Right atrium auricular region (tissue), 2 donors: ENCODE data around the gene FANCG. TPM values are rescaled to one million over a fixed set of nuclear protein-coding genes. Genes with fewer than 3 reads are reported as not detected.

Experiments used
- DNase-seq: peaks from one replicate; pipeline ENCODE4 v3.0.0-alpha.2; 2019; ENCODE audit warnings: low spot score
- H3K27ac ChIP-seq, 2 donors: fragments of 200-600 bp; sonication (generic); 1 replicate in 1 of 2; 2 replicates in 1 of 2; pipeline ENCODE4 v1.5.1; 2016 to 2019
- H3K27me3 ChIP-seq, 2 donors: fragments of 200-600 bp; sonication (generic); one replicate each; pipeline versions ENCODE4 v1.5.1 to v1.6.0; 2017 to 2019
- H3K36me3 ChIP-seq: fragments of 200-600 bp; sonication (generic); one replicate; pipeline ENCODE4 v1.5.1; 2016
- H3K4me1 ChIP-seq, 2 donors: fragments of 200-600 bp; sonication (generic); one replicate each; pipeline versions ENCODE4 v1.5.1 to v1.6.0; 2017 to 2019
- H3K4me3 ChIP-seq, 2 donors: fragments of 200-600 bp; sonication (generic); 1 replicate in 1 of 2; 2 replicates in 1 of 2; pipeline ENCODE4 v1.5.1; 2017 to 2019; ENCODE audit warnings: mild to moderate bottlenecking in 1 of 2, moderate library complexity in 1 of 2
- H3K9me3 ChIP-seq, 2 donors: fragments of 200-600 bp; sonication (generic); one replicate each; pipeline ENCODE4 v1.5.1; 2019
- total RNA-seq, 2 donors: library from RNA; depleted of rRNA; stranded (reverse); fragments of >200 nt; gene quantifications; one replicate each; pipeline ENCODE4 v1.1.0, GENCODE V29; 2016
- TF ChIP-seq, protein P1 (sequence below), 2 donors: fragments of 200-600 bp; sonication (generic); IDR thresholded peaks; one replicate each; pipeline ENCODE4 v1.5.1; 2019; ENCODE audit warnings: antibody characterized with exemption in 2 of 2

FANCG gene
- total RNA-seq, 2 donors from 2014 or later, result 0.89 to 1.9 TPM

DNA sequence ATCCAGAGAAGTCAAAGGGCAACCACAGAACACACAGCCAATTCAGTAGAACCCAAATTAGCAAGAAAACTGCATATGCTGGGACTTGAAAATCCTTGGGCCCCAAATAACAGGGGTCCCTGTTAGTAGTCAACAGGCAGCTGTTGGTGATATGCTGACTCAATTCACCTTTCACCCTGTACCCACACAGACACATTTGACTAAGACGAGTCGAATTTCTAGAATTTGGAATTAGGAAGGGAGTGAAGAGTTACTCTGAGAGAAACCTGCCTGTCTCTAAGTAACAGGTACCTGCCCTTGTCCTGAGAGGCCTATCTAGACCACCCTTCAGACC, 6.5 kb downstream of the FANCG start:
- H3K27ac ChIP-seq, result peak overlapping the region; percentile 100
- H3K9me3 ChIP-seq, result no peaks in the 10 kb centered on the region
- H3K36me3 ChIP-seq, result peaks cover 4% of the 10 kb centered on the region
- H3K27me3 ChIP-seq, result no peaks in the 10 kb centered on the region
- DNase-seq, result no peak
- H3K4me3 ChIP-seq, result no peak overlapping the region
- TF ChIP-seq, protein P1, sequence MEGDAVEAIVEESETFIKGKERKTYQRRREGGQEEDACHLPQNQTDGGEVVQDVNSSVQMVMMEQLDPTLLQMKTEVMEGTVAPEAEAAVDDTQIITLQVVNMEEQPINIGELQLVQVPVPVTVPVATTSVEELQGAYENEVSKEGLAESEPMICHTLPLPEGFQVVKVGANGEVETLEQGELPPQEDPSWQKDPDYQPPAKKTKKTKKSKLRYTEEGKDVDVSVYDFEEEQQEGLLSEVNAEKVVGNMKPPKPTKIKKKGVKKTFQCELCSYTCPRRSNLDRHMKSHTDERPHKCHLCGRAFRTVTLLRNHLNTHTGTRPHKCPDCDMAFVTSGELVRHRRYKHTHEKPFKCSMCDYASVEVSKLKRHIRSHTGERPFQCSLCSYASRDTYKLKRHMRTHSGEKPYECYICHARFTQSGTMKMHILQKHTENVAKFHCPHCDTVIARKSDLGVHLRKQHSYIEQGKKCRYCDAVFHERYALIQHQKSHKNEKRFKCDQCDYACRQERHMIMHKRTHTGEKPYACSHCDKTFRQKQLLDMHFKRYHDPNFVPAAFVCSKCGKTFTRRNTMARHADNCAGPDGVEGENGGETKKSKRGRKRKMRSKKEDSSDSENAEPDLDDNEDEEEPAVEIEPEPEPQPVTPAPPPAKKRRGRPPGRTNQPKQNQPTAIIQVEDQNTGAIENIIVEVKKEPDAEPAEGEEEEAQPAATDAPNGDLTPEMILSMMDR (IDR thresholded peaks at IDR 0.05), result no peak
- H3K4me1 ChIP-seq, result peaks cover 0 to 39% of the 10 kb centered on the region in 2 donors

DNA sequence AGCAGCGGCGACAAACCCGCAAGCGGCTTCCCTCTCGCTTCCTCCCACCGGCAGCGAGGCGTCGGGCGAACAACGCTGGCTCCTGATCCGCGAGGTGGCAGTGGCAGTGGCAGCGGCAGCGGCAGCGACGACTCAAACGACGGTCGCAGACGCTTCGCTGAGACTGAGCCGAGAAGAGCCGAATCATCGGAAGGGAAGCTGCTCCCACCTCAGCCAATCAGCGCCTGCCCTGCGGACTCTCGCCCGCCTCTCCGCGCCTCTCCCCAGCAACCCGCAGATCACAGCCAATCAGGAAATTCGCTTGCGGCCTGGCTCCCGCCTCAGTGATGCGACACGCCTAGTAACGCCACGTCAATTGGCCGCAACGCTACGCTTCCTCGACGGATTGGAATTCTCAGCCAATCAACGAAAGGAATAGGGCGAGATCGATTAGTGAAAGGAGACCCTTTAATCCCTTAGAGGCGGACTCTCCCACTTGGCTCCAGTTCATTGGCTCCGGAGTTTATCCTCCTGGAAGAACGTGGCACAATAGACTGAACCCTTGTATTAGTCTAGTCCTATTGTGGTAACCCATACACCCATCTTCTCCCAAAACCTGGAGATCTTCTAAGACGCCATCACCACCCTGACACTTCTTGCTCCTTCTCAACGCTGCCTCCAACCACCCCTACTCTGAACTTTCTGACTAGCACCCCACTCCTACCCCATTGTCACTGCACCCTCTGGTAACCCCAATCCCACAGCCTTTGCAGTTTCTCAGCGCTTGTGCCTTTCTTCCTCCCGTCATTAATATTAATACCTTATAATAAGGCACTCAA, 7.1 kb downstream of the FANCG start, which contains the start of gene VCP:
Gene VCP (minus strand): TSS at position 165 of the 818 bp plus-strand sequence. CDS start 272 bp downstream, outside the sequence.
- TF ChIP-seq, protein P1 (IDR thresholded peaks at IDR 0.05), result no peak
- H3K9me3 ChIP-seq, result no peaks in the 10 kb centered on the region
- peak within 1 kb of the TSS; percentile 99 to 100 for H3K4me3 ChIP-seq
- H3K4me1 ChIP-seq, result peaks cover 0 to 41% of the 10 kb centered on the region in 2 donors
- peaks cover 9% of the 10 kb centered on the region for H3K36me3 ChIP-seq
- H3K27me3 ChIP-seq, result no peaks in the 10 kb centered on the region
- peak within 1 kb of the TSS; percentile 100 for H3K27ac ChIP-seq
- DNase-seq, result peak; percentile 99

DNA sequence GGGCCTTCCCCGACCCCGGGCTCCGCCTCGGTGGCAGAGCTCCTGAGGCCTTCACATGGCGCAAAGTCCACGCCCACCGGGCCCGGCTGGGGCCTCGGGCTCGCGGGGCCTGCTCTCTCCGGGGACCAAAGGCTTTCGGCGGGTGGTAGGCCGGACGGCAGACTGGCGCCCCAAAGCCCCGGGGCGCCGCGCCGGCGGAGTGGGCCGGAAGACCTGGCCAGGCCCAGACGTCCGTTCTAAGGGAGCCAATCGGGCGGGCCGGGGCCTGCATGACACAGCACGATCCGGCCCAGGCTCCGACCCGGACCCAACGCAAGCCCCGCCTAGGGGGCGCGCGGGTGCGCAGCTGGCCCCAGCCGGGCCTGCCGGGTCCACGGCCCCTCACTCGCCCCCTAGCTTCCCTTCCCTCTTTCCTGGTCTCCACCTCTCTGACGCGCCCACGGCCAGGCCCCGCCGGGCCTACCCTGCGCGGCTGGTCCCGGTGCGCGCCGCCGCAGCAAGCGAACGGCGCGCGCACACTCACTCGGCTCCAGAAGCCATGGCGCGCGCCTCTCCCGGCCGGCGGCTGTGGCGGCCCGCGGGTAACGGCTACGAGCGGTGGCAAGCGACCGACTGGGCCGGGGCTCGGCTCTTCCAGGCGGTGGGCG, 7.8 kb downstream of the FANCG start:
- Histone ChIP-seq H3K4me3 (peak overlapping the region; percentile 99 to 100), H3K36me3 (peaks cover 17% of the 10 kb centered on the region), H3K4me1 (peaks cover 0 to 43% of the 10 kb centered on the region in 2 donors), H3K27me3 (no peaks in the 10 kb centered on the region), H3K27ac (peak overlapping the region; percentile 100), H3K9me3 (no peaks in the 10 kb centered on the region)
- TF ChIP-seq, protein P1 (IDR thresholded peaks at IDR 0.05), result peak in 1 of 2 donors; percentile 60
- peak; percentile 89 for DNase-seq

DNA sequence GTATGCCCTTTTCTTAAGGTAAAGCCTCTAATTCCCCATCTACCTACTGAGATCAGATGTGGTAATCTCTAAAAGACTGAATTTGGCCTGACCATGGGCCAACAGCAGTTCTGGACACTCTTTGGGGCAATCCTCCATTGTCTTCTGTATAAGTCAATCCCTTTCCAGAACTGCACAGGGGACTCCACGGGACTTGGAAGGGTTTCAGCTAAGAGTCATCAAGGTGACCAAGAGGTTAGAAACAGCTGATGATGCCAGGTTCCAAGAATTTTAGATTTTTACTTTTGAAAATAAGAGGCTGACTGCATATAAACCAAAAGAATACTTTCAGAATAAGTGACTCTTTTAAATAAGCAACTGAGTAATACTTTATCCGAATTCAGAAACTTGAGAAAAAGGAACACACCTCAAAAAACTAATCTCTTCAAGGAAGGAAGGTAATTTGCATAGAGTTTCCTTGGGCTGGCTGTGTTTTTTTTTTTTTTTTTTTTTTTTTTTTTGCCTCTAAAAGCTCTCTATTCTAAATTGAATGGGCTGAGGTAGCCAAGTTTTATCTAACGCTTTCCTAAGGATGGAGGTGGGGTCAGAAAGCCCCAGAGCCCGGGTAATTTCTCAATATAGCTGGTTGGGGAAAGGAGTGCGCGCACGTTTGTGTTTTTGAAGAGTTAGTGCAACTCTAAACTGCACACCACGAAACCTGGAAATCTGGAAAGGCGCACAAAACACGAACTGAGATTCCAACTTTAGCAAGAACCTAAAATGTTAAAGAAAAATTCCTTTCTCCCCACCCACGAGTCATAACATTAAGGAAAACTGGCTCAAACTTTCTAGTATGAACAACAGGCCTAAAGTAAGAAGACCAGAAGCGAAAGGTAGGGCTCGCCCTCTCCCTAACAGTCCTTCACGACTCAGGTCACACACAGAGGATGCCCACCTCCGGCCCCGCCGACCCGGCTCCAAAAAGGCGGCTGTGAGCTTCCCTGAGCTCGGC, 8.6 kb downstream of the FANCG start:
- TF ChIP-seq, protein P1 (IDR thresholded peaks at IDR 0.05), result no peak
- DNase-seq, result no peak
- peak overlapping the region; percentile 100 for H3K27ac ChIP-seq
- H3K27me3 ChIP-seq, result no peaks in the 10 kb centered on the region
- peaks cover 0 to 43% of the 10 kb centered on the region in 2 donors for H3K4me1 ChIP-seq
- H3K9me3 ChIP-seq, result no peaks in the 10 kb centered on the region
- peaks cover 25% of the 10 kb centered on the region for H3K36me3 ChIP-seq
- H3K4me3 ChIP-seq, result peak overlapping the region; percentile 99 to 100

DNA sequence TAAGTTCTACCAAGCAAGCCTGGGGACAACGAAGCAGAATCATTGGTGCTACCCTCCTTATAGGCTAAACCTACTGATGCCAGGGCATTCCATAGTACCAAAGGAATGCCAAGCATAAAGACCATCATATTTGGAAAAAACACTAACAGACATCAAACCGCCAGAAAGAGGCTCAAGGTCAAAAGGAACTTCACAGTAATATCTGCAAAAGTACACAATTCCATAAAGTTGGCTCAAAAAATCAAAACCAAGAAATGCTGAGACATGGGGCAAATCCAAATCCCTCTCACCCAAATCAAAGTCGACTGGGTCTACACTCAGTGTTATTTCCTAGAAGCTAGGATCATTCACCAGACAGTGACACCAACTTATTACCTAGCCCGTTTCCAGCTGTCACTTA, 10.7 kb downstream of the FANCG start:
- Histone ChIP-seq H3K36me3 (peaks cover 46% of the 10 kb centered on the region), H3K4me3 (no peak overlapping the region), H3K4me1 (peaks cover 0 to 43% of the 10 kb centered on the region in 2 donors), H3K9me3 (no peaks in the 10 kb centered on the region), H3K27me3 (no peaks in the 10 kb centered on the region), H3K27ac (peak overlapping the region in 1 of 2 donors; percentile 24)
- no peak for DNase-seq
- TF ChIP-seq, protein P1 (IDR thresholded peaks at IDR 0.05), result no peak
